GM12864 (cell line): ENCODE data around the gene ISCU.
A peak's percentile ranks its signal among the peaks of the same experiment; 100 is the strongest.

Source experiments
- DNase-seq: peaks from one replicate; pipeline ENCODE4 v3.0.0-alpha.2; 2011; ENCODE audit warnings: low read depth
- H3K4me3 ChIP-seq: 2 replicates; pipeline ENCODE4 v1.5.1; 2011; ENCODE audit warnings: mild to moderate bottlenecking, low read depth, low read length, control low read depth
- TF ChIP-seq, protein P1 (sequence below): IDR thresholded peaks from 2 replicates; pipeline ENCODE4 v1.5.1; 2011; ENCODE audit warnings: low read depth, mild to moderate bottlenecking, moderate library complexity, low read length, control low read depth, inconsistent platforms; ENCODE audit errors: missing control alignments

Gene ISCU

DNA sequence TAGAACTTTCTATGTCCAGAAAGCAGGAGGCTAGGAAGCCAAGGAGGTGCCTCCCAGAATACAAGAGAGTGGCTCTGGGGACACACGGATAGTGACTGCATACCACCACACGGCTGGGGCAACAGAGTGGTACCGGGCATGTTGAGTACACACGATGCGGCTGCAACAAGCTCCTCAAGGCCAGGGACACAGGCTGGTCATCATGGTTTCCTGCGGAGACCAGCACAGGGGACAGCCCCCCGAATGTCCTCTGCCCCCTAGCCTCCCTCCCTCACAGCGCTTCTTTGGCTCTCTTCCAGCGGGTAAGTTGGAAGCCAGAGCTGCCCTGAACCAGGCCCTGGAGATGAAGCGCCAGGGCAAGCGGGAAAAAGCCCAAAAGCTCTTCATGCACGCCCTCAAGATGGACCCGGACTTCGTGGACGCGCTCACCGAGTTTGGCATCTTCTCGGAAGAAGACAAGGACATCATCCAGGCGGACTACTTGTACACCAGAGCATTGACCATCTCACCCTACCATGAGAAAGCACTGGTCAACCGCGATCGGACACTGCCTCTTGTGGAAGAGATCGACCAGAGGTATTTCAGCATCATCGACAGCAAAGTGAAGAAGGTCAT, 44.2 kb upstream of the ISCU start:
- TF ChIP-seq, protein P1, sequence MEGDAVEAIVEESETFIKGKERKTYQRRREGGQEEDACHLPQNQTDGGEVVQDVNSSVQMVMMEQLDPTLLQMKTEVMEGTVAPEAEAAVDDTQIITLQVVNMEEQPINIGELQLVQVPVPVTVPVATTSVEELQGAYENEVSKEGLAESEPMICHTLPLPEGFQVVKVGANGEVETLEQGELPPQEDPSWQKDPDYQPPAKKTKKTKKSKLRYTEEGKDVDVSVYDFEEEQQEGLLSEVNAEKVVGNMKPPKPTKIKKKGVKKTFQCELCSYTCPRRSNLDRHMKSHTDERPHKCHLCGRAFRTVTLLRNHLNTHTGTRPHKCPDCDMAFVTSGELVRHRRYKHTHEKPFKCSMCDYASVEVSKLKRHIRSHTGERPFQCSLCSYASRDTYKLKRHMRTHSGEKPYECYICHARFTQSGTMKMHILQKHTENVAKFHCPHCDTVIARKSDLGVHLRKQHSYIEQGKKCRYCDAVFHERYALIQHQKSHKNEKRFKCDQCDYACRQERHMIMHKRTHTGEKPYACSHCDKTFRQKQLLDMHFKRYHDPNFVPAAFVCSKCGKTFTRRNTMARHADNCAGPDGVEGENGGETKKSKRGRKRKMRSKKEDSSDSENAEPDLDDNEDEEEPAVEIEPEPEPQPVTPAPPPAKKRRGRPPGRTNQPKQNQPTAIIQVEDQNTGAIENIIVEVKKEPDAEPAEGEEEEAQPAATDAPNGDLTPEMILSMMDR = no peak
- H3K4me3 ChIP-seq = no peak overlapping the region
- no peak for DNase-seq

- DNase-seq = no peak
- no peak overlapping the region for H3K4me3 ChIP-seq
- TF ChIP-seq, protein P1 = no peak
These were observed 43.5 kb upstream of the ISCU start for GRCh38 chr12:108518716-108519496.

GRCh38 chr12:108519558-108519957, 42.8 kb upstream of the ISCU start:
- TF ChIP-seq, protein P1 = peak; percentile 28
- no peak for DNase-seq
- no peak overlapping the region for H3K4me3 ChIP-seq

GRCh38 chr12:108523365-108523764, 39.0 kb upstream of the ISCU start:
- DNase-seq = no peak
- H3K4me3 ChIP-seq = no peak overlapping the region
- TF ChIP-seq, protein P1 = no peak

DNA sequence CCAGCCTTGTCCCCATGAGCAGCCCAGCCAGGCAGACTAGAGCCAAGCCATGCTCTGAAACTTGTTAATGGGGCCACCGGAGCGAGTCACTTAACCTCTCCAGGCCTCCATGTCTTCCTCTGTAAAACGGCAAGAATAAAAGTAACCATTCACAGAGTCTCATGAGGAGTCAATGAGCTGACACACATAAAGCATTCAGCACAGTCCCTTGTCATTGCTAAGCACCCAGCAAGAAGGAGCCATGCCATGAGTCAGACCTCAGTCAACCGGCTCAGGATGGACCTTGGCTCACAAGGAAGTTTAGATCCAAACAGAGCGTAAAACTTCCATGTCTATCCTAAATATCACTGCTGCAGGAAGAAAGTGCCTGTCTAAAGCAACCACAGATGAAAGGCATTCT, 36.7 kb upstream of the ISCU start:
- H3K4me3 ChIP-seq = no peak overlapping the region
- TF ChIP-seq, protein P1 = no peak
- no peak for DNase-seq

GRCh38 chr12:108526482-108527165, 35.8 kb upstream of the ISCU start:
- no peak for DNase-seq
- no peak overlapping the region for H3K4me3 ChIP-seq
- TF ChIP-seq, protein P1 = peak; percentile 12
